Measurements from ENCODE around the gene POU4F3.
"Not testable (repeated sequence)": the region's sequence is repeated elsewhere in the genome, so short reads cannot be mapped to it uniquely, and the experiment has no call there.

The POU4F3 gene

DNA sequence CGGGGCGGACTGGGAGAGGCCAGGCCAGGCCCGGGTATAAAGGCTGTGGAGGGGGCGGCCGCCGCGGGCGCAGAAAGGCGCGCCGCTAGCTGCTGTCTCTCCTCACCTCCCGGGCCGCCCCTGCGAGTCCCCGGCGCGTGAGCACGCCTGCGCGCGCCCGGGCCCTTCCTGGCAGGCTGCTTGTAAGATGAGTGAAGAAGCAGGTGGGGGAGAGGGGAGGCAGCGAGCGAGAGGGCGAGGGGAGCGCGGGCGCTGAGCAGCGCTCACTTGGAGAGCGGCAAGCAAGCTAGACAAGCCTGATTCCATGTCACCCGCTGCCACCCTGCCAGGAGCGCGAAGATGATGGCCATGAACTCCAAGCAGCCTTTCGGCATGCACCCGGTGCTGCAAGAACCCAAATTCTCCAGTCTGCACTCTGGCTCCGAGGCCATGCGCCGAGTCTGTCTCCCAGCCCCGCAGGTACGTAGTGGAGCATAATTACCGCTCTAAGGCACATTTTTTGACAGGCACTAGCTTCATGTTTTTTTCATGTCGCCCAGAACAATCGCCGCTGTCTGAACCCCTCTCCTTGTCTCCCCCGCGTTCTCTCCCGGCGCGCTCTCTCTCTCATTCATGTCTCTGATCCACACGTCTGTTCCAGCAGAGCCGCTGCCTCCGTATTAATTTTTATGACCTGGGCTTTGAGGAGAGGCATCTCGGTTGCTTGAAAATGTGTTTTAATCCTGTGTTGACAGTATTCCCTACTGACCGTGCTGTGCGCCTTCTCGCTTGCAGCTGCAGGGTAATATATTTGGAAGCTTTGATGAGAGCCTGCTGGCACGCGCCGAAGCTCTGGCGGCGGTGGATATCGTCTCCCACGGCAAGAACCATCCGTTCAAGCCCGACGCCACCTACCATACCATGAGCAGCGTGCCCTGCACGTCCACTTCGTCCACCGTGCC is at the start of gene POU4F3:
POU4F3 (plus strand) TSS at position 66 of the 941 bp plus-strand sequence; CDS start at position 340, 274 bp downstream.
- no peak for DNase-seq (ENCODE audit: low read depth)

GRCh38 chr5:146290318-146290717 is 48.3 kb upstream of the POU4F3 start:
- no peak for DNase-seq (ENCODE audit: low read depth)

GRCh38 chr5:146291421-146292074 is 47.1 kb upstream of the POU4F3 start:
- no peak for DNase-seq (ENCODE audit: low read depth)

DNA sequence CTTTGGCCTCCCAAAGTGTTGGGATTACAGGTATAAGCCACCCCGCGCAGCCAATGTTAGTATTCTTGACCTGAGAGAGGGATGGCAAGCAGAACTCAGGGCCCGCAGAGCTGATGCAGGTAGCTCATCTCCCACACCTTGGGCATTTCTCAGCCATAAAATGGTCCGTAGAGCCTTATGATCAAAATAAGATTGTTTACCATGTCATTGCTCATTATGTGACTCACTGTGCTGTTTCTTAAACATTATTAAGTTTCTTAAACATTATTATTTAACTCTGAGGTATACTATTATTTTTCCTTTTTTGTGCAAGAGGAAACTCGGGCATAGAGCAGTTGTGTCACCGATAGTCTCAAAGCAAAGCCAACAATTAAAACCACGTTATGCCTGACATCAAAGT is 42.4 kb upstream of the POU4F3 start:
- no peak for DNase-seq (ENCODE audit: low read depth)

DNA sequence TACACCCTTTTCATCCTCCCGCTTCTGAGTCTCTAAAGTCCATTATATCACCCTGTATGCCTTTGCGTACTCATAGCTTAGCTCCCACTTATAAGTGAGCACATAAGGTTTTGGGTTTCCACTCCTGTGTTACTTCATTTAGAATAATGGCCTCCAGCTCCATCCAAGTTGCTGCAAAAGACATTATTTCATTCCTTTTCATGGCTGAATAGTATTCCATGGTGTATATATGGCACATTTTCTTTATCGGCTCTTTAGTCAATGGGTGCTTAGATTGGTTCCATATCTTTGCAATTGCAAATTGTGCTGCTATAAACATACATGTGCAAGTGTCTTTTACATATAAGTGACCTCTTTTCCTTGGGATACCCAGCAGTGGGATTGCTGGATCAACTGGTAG is 39.7 kb upstream of the POU4F3 start:
- DNase-seq (ENCODE audit: low read depth): not testable (repeated sequence)

DNA sequence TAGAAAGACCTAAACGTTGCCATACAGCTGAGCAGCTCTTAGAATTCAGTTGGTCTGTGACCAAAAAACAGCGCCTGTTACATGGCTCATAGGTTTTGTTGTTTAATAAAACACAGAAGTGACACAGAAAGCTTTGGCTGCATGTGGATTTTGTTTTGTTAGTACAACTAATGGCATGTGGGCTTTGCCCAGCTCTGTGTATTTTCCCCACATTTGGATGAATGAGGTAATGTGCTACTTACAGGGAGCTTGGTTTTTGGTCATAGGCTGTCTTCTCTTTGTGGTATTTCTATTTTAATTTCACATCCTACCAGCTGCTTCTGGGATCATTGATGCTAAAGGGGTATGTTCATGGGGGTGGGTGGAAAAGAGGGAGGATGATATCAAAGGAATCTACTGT is 37.0 kb upstream of the POU4F3 start:
- no peak for DNase-seq (ENCODE audit: low read depth)

DNA sequence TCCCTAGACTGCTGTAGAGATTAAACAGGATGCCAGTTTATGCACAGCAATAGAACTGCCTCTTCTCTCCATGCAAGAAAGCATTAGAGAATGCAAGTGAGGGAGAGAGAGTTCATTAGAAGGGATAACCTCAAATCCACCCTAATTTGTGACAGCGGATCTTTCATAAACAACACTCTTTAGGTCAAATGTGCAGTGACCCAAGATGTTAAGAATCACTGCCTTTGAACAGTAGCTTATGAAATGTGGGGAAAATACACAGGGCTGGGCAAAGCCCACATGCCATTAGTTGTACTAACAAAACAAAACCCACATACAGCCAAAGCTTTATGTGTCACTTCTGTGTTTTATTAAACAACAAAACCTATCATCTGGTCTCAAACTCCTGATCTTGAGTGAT is 36.2 kb upstream of the POU4F3 start:
- DNase-seq (ENCODE audit: low read depth): no peak

- no peak for DNase-seq (ENCODE audit: low read depth)
Measured at GRCh38 chr5:146306838-146307237, 31.8 kb upstream of the POU4F3 start.

- DNase-seq (ENCODE audit: low read depth): no peak
Measured at GRCh38 chr5:146307796-146308195, 30.8 kb upstream of the POU4F3 start.

- no peak for DNase-seq (ENCODE audit: low read depth)
Measured at GRCh38 chr5:146310540-146310939, 28.1 kb upstream of the POU4F3 start.

GRCh38 chr5:146311278-146311677 is 27.4 kb upstream of the POU4F3 start:
- no peak for DNase-seq (ENCODE audit: low read depth)

- no peak for DNase-seq (ENCODE audit: low read depth)
Measured at GRCh38 chr5:146313027-146313426, 25.6 kb upstream of the POU4F3 start.

GRCh38 chr5:146321571-146321970 is 17.1 kb upstream of the POU4F3 start:
- DNase-seq (ENCODE audit: low read depth): no peak

- no peak for DNase-seq (ENCODE audit: low read depth)
Measured at GRCh38 chr5:146327257-146327870, 11.3 kb upstream of the POU4F3 start.

DNA sequence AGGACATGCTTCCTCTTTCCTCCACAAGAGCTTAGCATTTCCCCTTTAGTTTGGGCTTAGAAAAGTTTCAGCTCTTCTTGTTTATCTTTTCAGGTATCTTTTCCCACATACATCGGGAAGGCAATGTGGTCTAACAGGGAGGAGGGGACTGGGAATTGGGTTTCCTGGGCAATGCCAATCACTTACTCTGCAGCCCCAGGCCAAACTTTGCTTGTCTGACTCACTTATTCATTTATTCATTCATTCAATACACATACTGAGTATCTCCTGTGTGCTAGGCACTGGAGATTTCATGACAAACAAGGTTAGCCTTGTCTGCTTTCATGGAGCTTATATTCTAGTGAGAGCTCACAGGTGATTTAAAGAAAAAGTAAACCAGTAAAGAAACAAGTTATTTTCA is 10.7 kb upstream of the POU4F3 start:
- DNase-seq (ENCODE audit: low read depth): no peak

- no peak for DNase-seq (ENCODE audit: low read depth)
Measured at GRCh38 chr5:146329697-146330096, 8.9 kb upstream of the POU4F3 start.

- DNase-seq (ENCODE audit: low read depth): no peak
Measured at GRCh38 chr5:146331423-146331822, 7.2 kb upstream of the POU4F3 start.

DNA sequence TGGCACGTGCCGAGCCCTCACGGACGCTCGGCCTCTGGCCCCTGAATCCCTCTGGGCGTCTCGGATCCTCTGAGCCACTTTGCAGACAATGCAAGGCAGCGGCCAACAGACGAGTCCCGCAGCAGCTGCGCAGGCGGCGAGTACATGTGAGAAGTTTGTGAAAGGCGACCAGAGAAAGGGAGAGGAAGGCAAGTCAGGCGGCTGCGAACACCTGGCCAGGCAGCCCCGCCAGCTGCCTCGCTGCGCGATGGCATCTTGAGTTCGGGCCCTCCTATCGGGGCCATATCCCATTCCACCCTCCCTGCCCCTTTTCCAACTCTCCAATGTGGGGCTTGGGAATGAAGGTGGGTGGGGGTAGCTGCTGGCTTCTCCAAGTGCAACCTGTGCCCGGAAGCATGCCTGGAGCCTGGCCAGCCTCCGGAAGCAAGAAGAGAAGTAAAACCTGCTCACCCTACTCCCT is 4.5 kb upstream of the POU4F3 start:
- no peak for DNase-seq (ENCODE audit: low read depth)

DNA sequence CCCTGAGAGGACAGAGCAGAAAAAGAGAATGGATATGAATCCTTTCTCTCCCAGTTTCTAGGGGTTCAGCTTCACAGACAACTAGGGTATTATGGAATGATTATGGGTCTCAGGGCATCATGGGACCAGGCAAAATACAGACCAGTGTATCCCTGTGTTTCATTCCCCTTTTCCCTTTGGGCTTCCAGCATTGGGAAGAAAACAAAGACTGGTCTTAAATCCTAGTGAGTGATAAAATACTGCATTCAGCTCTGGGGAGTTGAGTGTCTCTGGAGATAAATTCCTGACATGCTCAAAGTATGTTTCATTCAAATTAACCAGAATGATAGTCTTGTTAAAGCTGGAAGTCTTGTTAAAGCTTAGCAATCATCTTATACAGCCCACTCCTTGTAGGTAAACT is 2.4 kb upstream of the POU4F3 start:
- no peak for DNase-seq (ENCODE audit: low read depth)

- DNase-seq (ENCODE audit: low read depth): no peak
Measured at GRCh38 chr5:146337264-146337904, 1.3 kb upstream of the POU4F3 start.

- DNase-seq (ENCODE audit: low read depth): no peak
Measured at GRCh38 chr5:146337928-146338327, 711 bp upstream of the POU4F3 start.

DNA sequence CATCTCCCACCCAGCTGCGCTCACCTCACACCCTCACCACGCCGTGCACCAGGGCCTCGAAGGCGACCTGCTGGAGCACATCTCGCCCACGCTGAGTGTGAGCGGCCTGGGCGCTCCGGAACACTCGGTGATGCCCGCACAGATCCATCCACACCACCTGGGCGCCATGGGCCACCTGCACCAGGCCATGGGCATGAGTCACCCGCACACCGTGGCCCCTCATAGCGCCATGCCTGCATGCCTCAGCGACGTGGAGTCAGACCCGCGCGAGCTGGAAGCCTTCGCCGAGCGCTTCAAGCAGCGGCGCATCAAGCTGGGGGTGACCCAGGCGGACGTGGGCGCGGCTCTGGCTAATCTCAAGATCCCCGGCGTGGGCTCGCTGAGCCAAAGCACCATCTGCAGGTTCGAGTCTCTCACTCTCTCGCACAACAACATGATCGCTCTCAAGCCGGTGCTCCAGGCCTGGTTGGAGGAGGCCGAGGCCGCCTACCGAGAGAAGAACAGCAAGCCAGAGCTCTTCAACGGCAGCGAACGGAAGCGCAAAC is 1.1 kb downstream of the POU4F3 start:
- DNase-seq (ENCODE audit: low read depth): no peak
